K562 (cell line): ENCODE measurements around the gene PPP1R37. TPM values are rescaled to one million over a fixed set of nuclear protein-coding genes. Genes with fewer than 3 reads are reported as not detected.
A peak's percentile ranks its signal among the peaks of the same experiment; 100 is the strongest.

Experiments used
- BRD4 ChIP-seq: fragments of 200-600 bp; sonication (generic); IDR thresholded peaks from 2 replicates; pipeline ENCODE4 v1.6.1; 2017; ENCODE audit warnings: inconsistent platforms
- CHD4 ChIP-seq: fragments of 200-600 bp; sonication (generic); IDR thresholded peaks from 3 replicates; pipeline ENCODE4 v1.6.1; 2012; ENCODE audit warnings: low read depth, mild to moderate bottlenecking, mixed read lengths, low read length, inconsistent platforms; ENCODE audit not compliant: insufficient read depth, insufficient replicate concordance, poor library complexity, severe bottlenecking
- DEAF1 ChIP-seq: fragments of 450-650 bp; formaldehyde crosslinking; IDR thresholded peaks from 2 replicates; pipeline ENCODE4 v1.4.0; 2020; ENCODE audit warnings: mild to moderate bottlenecking, moderate library complexity
- GABPB1 ChIP-seq: sonication (generic); formaldehyde crosslinking; IDR thresholded peaks from 2 replicates; pipeline ENCODE4 v1.8.0; 2022; ENCODE audit warnings: mild to moderate bottlenecking, missing genetic modification reagents
- GTF2E2 ChIP-seq: fragments of 200-800 bp; sonication (Bioruptor generic); IDR thresholded peaks from 2 replicates; pipeline ENCODE4 v1.6.1; 2016; ENCODE audit warnings: missing genetic modification characterization, missing compliant biosample characterization
- HNRNPUL1 ChIP-seq: fragments of 200-400 bp; formaldehyde crosslinking; IDR thresholded peaks from 2 replicates; pipeline ENCODE4 v1.6.1; 2017; ENCODE audit warnings: low read length
- KDM1A ChIP-seq, 2 experiments: fragments of 450-650 bp; IDR thresholded peaks; 2 replicates each; pipeline ENCODE4 v1.6.1; 2016; ENCODE audit warnings: mild to moderate bottlenecking in 2 of 2
- KDM4B ChIP-seq, 2 experiments: fragments of 450-650 bp in 1 of 2; sonication (generic) in 1 of 2; IDR thresholded peaks; 2 replicates each; pipeline ENCODE4 v1.6.1; 2016 to 2017; ENCODE audit warnings: borderline replicate concordance in 2 of 2, antibody characterized with exemption in 1 of 2, low read depth in 1 of 2, mild to moderate bottlenecking in 1 of 2
- KLF10 ChIP-seq: fragments of 250-450 bp; sonication (Bioruptor Pico); IDR thresholded peaks from 2 replicates; pipeline ENCODE4 v1.6.1; 2021; ENCODE audit warnings: matching md5 sums
- MNT ChIP-seq, 2 experiments: fragments of 450-650 bp; conservative IDR thresholded peaks; 2 replicates each; pipeline ENCODE4 v1.6.1; 2017; ENCODE audit warnings: mild to moderate bottlenecking in 2 of 2, moderate library complexity in 2 of 2
- NCOR1 ChIP-seq: fragments of 450-650 bp; IDR thresholded peaks from 2 replicates; pipeline ENCODE4 v1.6.1; 2016; ENCODE audit warnings: mild to moderate bottlenecking, moderate library complexity
- PRPF4 ChIP-seq: fragments of 200-400 bp; formaldehyde crosslinking; IDR thresholded peaks from one replicate; pipeline ENCODE4 v1.6.1; 2017; ENCODE audit warnings: low read length, low read depth, mild to moderate bottlenecking; ENCODE audit not compliant: insufficient read depth, poor library complexity, severe bottlenecking
- RB1 ChIP-seq: fragments of 450-650 bp; IDR thresholded peaks from 2 replicates; pipeline ENCODE4 v1.6.1; 2017; ENCODE audit warnings: low read depth, mild to moderate bottlenecking
- SMARCA5 ChIP-seq: fragments of 450-650 bp; IDR thresholded peaks from 2 replicates; pipeline ENCODE4 v1.6.1; 2016
- STAT6 ChIP-seq: sonication (generic); formaldehyde crosslinking; IDR thresholded peaks from 2 replicates; pipeline ENCODE4 v1.8.1; 2023; ENCODE audit warnings: mild to moderate bottlenecking, missing genetic modification reagents
- TAL1 ChIP-seq: fragments of 450-650 bp; IDR thresholded peaks from 2 replicates; pipeline ENCODE4 v1.6.1; 2016; ENCODE audit warnings: mild to moderate bottlenecking
- TCF3 ChIP-seq: sonication (generic); formaldehyde crosslinking; IDR thresholded peaks from 2 replicates; pipeline ENCODE4 v1.4.0; 2020; ENCODE audit warnings: mild to moderate bottlenecking, missing genetic modification reagents
- XRCC5 ChIP-seq: fragments of 200-400 bp; formaldehyde crosslinking; IDR thresholded peaks from 2 replicates; pipeline ENCODE4 v1.6.1; 2017; ENCODE audit warnings: low read depth, mild to moderate bottlenecking, low read length
- ZBTB5 ChIP-seq: fragments of 450-650 bp; IDR thresholded peaks from 2 replicates; pipeline ENCODE4 v1.6.1; 2017; ENCODE audit warnings: antibody characterized with exemption
- ZNF146 ChIP-seq: IDR thresholded peaks from one replicate; pipeline ENCODE4 v1.6.1; 2018; ENCODE audit warnings: missing compliant biosample characterization; ENCODE audit not compliant: unreplicated experiment
- ZNF263 ChIP-seq: sonication (generic); formaldehyde crosslinking; IDR thresholded peaks from 2 replicates; pipeline ENCODE4 v1.8.0; 2022; ENCODE audit warnings: mild to moderate bottlenecking, missing genetic modification reagents, borderline replicate concordance
- ZNF766 ChIP-seq: fragments of 200-800 bp; sonication (Bioruptor generic); conservative IDR thresholded peaks from 2 replicates; pipeline ENCODE4 v1.6.1; 2016; ENCODE audit warnings: missing genetic modification characterization, missing compliant biosample characterization
- ZSCAN32 ChIP-seq: fragments of 450-650 bp; formaldehyde crosslinking; IDR thresholded peaks from 2 replicates; pipeline ENCODE4 v1.4.0; 2020; ENCODE audit warnings: mild to moderate bottlenecking, moderate library complexity
- polyA plus RNA-seq, 8 experiments: library from polyadenylated mRNA; depleted of rRNA in 4 of 8; stranded (reverse) in 5 of 8; unstranded in 3 of 8; fragments of >200 nt; fragmentation: Nextera tagmentation in 2 of 8; fragmentation: Illumina TruSeq in 1 of 8; extraction: Ambion mirVana in 2 of 8; extraction: Trizol in 1 of 8; gene quantifications; 2 replicates each; pipeline versions ENCODE4 v1.2.1 to v1.2.3, GENCODE V29; 2011 to 2014; ENCODE audit warnings: inconsistent platforms in 1 of 8, missing spikeins in 1 of 8
- total RNA-seq, 7 experiments: library from RNA; depleted of rRNA in 6 of 7; stranded (reverse); fragments of >200 nt in 6 of 7; fragmentation: Illumina TruSeq in 2 of 7; extraction: Trizol in 2 of 7; gene quantifications; 2 replicates each; pipeline versions ENCODE4 v1.2.1 to v1.2.3, GENCODE V29; 2011 to 2021; ENCODE audit warnings: low replicate concordance in 1 of 7

The PPP1R37 gene
- total and polyA plus RNA-seq, 9 of the 15 experiments (the other 6 are each of a cell fraction or from before 2014, with no cell fraction given): 0.04 to 20.3 (median 7.3) TPM

GRCh38 chr19:45171211-45171623 is 78.2 kb downstream of the PPP1R37 start (continued):
- no peak for TF ChIP-seq KDM4B (IDR thresholded peaks at IDR 0.05; ENCODE audit: borderline replicate concordance in 2 of 2, low read depth in 1 of 2)
- TF ChIP-seq ZNF146: no peak
- TF ChIP-seq SMARCA5: no peak; the same call in 1 of the 2 replicates
- TF ChIP-seq ZNF766 (CRISPR knock-in tag): no peak
- no peak for TF ChIP-seq DEAF1 (CRISPR knock-in tag)
- no peak for TF ChIP-seq KLF10 (CRISPR knock-in tag)
- TF ChIP-seq ZNF263: no peak
- peak; percentile 36; the same call in 1 of the 2 replicates for TF ChIP-seq GABPB1
- TF ChIP-seq STAT6 (CRISPR knock-in tag): no peak
- TF ChIP-seq ZSCAN32: no peak
- no peak for TF ChIP-seq ZBTB5
- no peak for TF ChIP-seq RB1
- TF ChIP-seq KDM1A (IDR thresholded peaks at IDR 0.05): peak in 1 of 2 experiments; percentile 46; a peak in 2 of 4 replicates
- 0 out of 4 replicates have a peak, but pooled peaks of 1 of the 2 experiments have one; percentile 53 for TF ChIP-seq MNT (conservative IDR thresholded peaks at IDR 0.05)
- no peak for TF ChIP-seq XRCC5
- peak; percentile 32; the same call in 1 of the 2 replicates for TF ChIP-seq TAL1
- no peak for TF ChIP-seq HNRNPUL1
- no peak; the same call in 1 of the 2 replicates for TF ChIP-seq NCOR1
- TF ChIP-seq GTF2E2 (tag): no peak
- no peak for TF ChIP-seq BRD4
- no peak for TF ChIP-seq PRPF4
- TF ChIP-seq CHD4: no peak
- TF ChIP-seq TCF3 (CRISPR knock-in tag): peak; percentile 66
